Nephron (organoid): ENCODE measurements around the gene AKR1C3.
"Not testable (repeated sequence)": the region's sequence is repeated elsewhere in the genome, so short reads cannot be mapped to it uniquely, and the experiment has no call there.

ENCODE experiments used
- H3K27ac Mint-ChIP-seq, 3 experiments: 2 replicates each; pipeline ENCODE4 v1.8.0; 2020; ENCODE audit warnings: mixed read lengths in 3 of 3, mild to moderate bottlenecking in 2 of 3, moderate library complexity in 1 of 3
- H3K27me3 Mint-ChIP-seq: 2 replicates; pipeline ENCODE4 v1.8.0; 2021; ENCODE audit warnings: low read depth, mild to moderate bottlenecking, moderate library complexity, mixed read lengths
- H3K36me3 Mint-ChIP-seq: 2 replicates; pipeline ENCODE4 v1.8.0; 2020; ENCODE audit warnings: low read depth, mixed read lengths
- H3K4me1 Mint-ChIP-seq: 2 replicates; pipeline ENCODE4 v1.8.0; 2020; ENCODE audit warnings: mixed read lengths
- H3K4me3 Mint-ChIP-seq, 3 experiments: 2 replicates each; pipeline ENCODE4 v1.8.0; 2020; ENCODE audit warnings: mild to moderate bottlenecking in 3 of 3, mixed read lengths in 3 of 3, moderate library complexity in 2 of 3
- H3K9me3 Mint-ChIP-seq: 2 replicates; pipeline ENCODE4 v1.8.0; 2020; ENCODE audit warnings: mixed read lengths
- CTCF ChIP-seq, 3 experiments: fragments of 200-600 bp; sonication (generic); IDR thresholded peaks; one replicate each; pipeline ENCODE4 v1.5.0; 2021; ENCODE audit warnings: antibody characterized with exemption in 3 of 3; ENCODE audit not compliant: unreplicated experiment in 3 of 3

Gene AKR1C3

GRCh38 chr10:5135581-5135980 lies 41.4 kb downstream of the AKR1C3 start:
- H3K9me3 Mint-ChIP-seq = peaks cover 23% of the 10 kb centered on the region
- no peaks in the 10 kb centered on the region for H3K27me3 Mint-ChIP-seq
- H3K36me3 Mint-ChIP-seq = no peaks in the 10 kb centered on the region
- H3K4me1 Mint-ChIP-seq = no peaks in the 10 kb centered on the region
- no peak overlapping the region for H3K27ac Mint-ChIP-seq
- TF ChIP-seq CTCF (IDR thresholded peaks at IDR 0.05; ENCODE audit: unreplicated experiment in 3 of 3) = no peak
- H3K4me3 Mint-ChIP-seq = no peak overlapping the region

GRCh38 chr10:5136468-5137087 lies 42.4 kb downstream of the AKR1C3 start:
- Mint-ChIP-seq H3K4me3 (no peak overlapping the region), H3K9me3 (peaks cover 27% of the 10 kb centered on the region), H3K36me3 (no peaks in the 10 kb centered on the region), H3K27ac (no peak overlapping the region), H3K4me1 (no peaks in the 10 kb centered on the region), H3K27me3 (no peaks in the 10 kb centered on the region)
- TF ChIP-seq CTCF (IDR thresholded peaks at IDR 0.05; ENCODE audit: unreplicated experiment in 3 of 3) = no peak

GRCh38 chr10:5137699-5138098 lies 43.5 kb downstream of the AKR1C3 start:
- H3K27me3 Mint-ChIP-seq, H3K27ac Mint-ChIP-seq, H3K4me1 Mint-ChIP-seq, H3K4me3 Mint-ChIP-seq, H3K36me3 Mint-ChIP-seq: not testable (repeated sequence)
- peaks cover 22% of the 10 kb centered on the region for H3K9me3 Mint-ChIP-seq

- H3K27ac Mint-ChIP-seq = peak overlapping the region; percentile 64 to 74 (median 73)
- TF ChIP-seq CTCF (IDR thresholded peaks at IDR 0.05; ENCODE audit: unreplicated experiment in 3 of 3) = no peak
- H3K4me3 Mint-ChIP-seq = no peak overlapping the region
- no peaks in the 10 kb centered on the region for H3K36me3 Mint-ChIP-seq
- H3K27me3 Mint-ChIP-seq = no peaks in the 10 kb centered on the region
- peaks cover 5% of the 10 kb centered on the region for H3K4me1 Mint-ChIP-seq
- peaks cover 29% of the 10 kb centered on the region for H3K9me3 Mint-ChIP-seq
Measured at GRCh38 chr10:5142199-5142598, 48.0 kb downstream of the AKR1C3 start.

GRCh38 chr10:5143137-5143536 lies 48.9 kb downstream of the AKR1C3 start:
- peaks cover 23% of the 10 kb centered on the region for H3K9me3 Mint-ChIP-seq
- TF ChIP-seq CTCF (IDR thresholded peaks at IDR 0.05; ENCODE audit: unreplicated experiment in 3 of 3) = no peak
- H3K4me1 Mint-ChIP-seq = peaks cover 6% of the 10 kb centered on the region
- H3K27me3 Mint-ChIP-seq = no peaks in the 10 kb centered on the region
- H3K36me3 Mint-ChIP-seq = no peaks in the 10 kb centered on the region
- no peak overlapping the region for H3K4me3 Mint-ChIP-seq
- no peak overlapping the region for H3K27ac Mint-ChIP-seq

- Mint-ChIP-seq H3K27ac (no peak overlapping the region), H3K36me3 (no peaks in the 10 kb centered on the region), H3K4me1 (peaks cover 6% of the 10 kb centered on the region), H3K9me3 (peaks cover 17% of the 10 kb centered on the region), H3K4me3 (no peak overlapping the region), H3K27me3 (no peaks in the 10 kb centered on the region)
- TF ChIP-seq CTCF (IDR thresholded peaks at IDR 0.05; ENCODE audit: unreplicated experiment in 3 of 3) = no peak
Measured at GRCh38 chr10:5146920-5147254, 52.7 kb downstream of the AKR1C3 start.
